K562 (cell line): Measurements from ENCODE around the gene ADARB2. TPM values are rescaled to one million over a fixed set of nuclear protein-coding genes. Genes with fewer than 3 reads are reported as not detected.

ENCODE experiments used
- ATAC-seq: fragments of 200-7000 bp; cut with Tn5 transposase; 3 replicates; pipeline ENCODE4 v1.9.1; 2020; ENCODE audit warnings: moderate library complexity
- BruUV-seq: library from RNA; stranded (reverse); fragments of 400-500 nt; replicated peaks from 2 replicates; lab custom pipeline; 2021; lab: Mats Ljungman, UMichigan
- CTCF ChIA-PET: fragments of 300-600 bp; formaldehyde crosslinking; extraction: SDS; loops from one replicate; lab custom pipeline; 2021; ENCODE audit warnings: low intra/inter-chr PET ratio; lab: Yijun Ruan, JAX
- POLR2A ChIA-PET: fragments of 300-600, 350-650 bp; sonication (Branson Sonifier 250); formaldehyde crosslinking; extraction: SDS; loops from one replicate; lab custom pipeline; 2021; ENCODE audit warnings: antibody characterized with exemption, inconsistent platforms; lab: Yijun Ruan, JAX
- DNase-seq, 4 experiments: peaks; one replicate each; pipeline versions ENCODE4 v3.0.0 to v3.0.0-alpha.2; 2011 to 2018; ENCODE audit warnings: low spot score in 3 of 4, mixed read lengths in 3 of 4; ENCODE audit errors: extremely low read depth in 1 of 4
- FAIRE-seq: peaks from 2 replicates; lab custom pipeline; 2011; peaks lifted over from hg19 to GRCh38; lab: Jason Lieb, UNC
- H2AFZ ChIP-seq: 2 replicates; pipeline ENCODE4 v1.6.0; 2011; ENCODE audit warnings: low read depth, low read length, control low read depth, inconsistent platforms
- H3K27ac ChIP-seq: fragments of 200-600 bp; 3 replicates; pipeline ENCODE4 v1.8.0; 2011; ENCODE audit warnings: low read depth, mild to moderate bottlenecking, control low read depth, inconsistent platforms, low read length, moderate library complexity, mixed read lengths; ENCODE audit errors: extremely low read depth
- H3K27me3 ChIP-seq, 2 experiments: fragments of 300-600 bp in 1 of 2; 2 replicates in 1 of 2; 3 replicates in 1 of 2; pipeline versions ENCODE4 v1.6.0 to v1.8.0; 2011; ENCODE audit warnings: inconsistent platforms in 2 of 2, low read length in 2 of 2, mild to moderate bottlenecking in 1 of 2, mixed read lengths in 1 of 2, moderate library complexity in 1 of 2; ENCODE audit not compliant: control insufficient read depth in 2 of 2, insufficient read depth in 2 of 2
- H3K36me3 ChIP-seq: fragments of 300-600 bp; 3 replicates; pipeline ENCODE4 v1.8.0; 2011; ENCODE audit warnings: mild to moderate bottlenecking, low read length, inconsistent platforms; ENCODE audit not compliant: control insufficient read depth, insufficient read depth
- H3K4me1 ChIP-seq, 2 experiments: fragments of 200-600 bp in 1 of 2; replicated peaks in 1 of 2; 2 replicates in 1 of 2; 3 replicates in 1 of 2; pipeline versions ENCODE4 v1.5.1 to v1.8.0; 2011; ENCODE audit warnings: inconsistent platforms in 2 of 2, low read length in 2 of 2, mild to moderate bottlenecking in 1 of 2, mixed read lengths in 1 of 2, moderate library complexity in 1 of 2; ENCODE audit not compliant: control insufficient read depth in 2 of 2, insufficient read depth in 2 of 2
- H3K4me2 ChIP-seq: 2 replicates; pipeline ENCODE4 v1.6.1; 2011; ENCODE audit warnings: low read length, control low read depth, inconsistent platforms, mixed read lengths; ENCODE audit not compliant: insufficient read depth
- H3K4me3 ChIP-seq: fragments of 200-600 bp; sonication (generic), shearing (Covaris generic); 2 replicates; pipeline ENCODE4 v1.5.1; 2016; ENCODE audit warnings: control low read depth, inconsistent platforms
- H3K79me2 ChIP-seq: fragments of 200-600 bp; 3 replicates; pipeline ENCODE4 v1.8.0; 2011; ENCODE audit warnings: low read length, inconsistent platforms; ENCODE audit not compliant: control insufficient read depth, insufficient read depth
- H3K9ac ChIP-seq, 2 experiments: 2 replicates each; pipeline versions ENCODE4 v1.6.0 to v1.6.1; 2011; ENCODE audit warnings: low read depth in 2 of 2, low read length in 2 of 2, control low read depth in 1 of 2, inconsistent platforms in 1 of 2, mild to moderate bottlenecking in 1 of 2, mixed read lengths in 1 of 2; ENCODE audit not compliant: insufficient read depth in 1 of 2
- H3K9me1 ChIP-seq: one replicate; pipeline ENCODE4 v1.6.0; 2011; ENCODE audit warnings: inconsistent platforms, mild to moderate bottlenecking, low read length, moderate library complexity; ENCODE audit not compliant: control insufficient read depth, insufficient read depth
- H3K9me3 ChIP-seq: replicated peaks from 2 replicates; pipeline ENCODE4 v1.5.1; 2011; ENCODE audit warnings: low read depth, low read length, inconsistent platforms; ENCODE audit not compliant: control insufficient read depth, insufficient read depth
- H4K20me1 ChIP-seq: replicated peaks from 2 replicates; pipeline ENCODE4 v1.6.1; 2011; ENCODE audit warnings: low read length, inconsistent platforms, mixed read lengths; ENCODE audit not compliant: control insufficient read depth, insufficient read depth
- ARHGAP35 ChIP-seq: fragments of 450-650 bp; IDR thresholded peaks from 2 replicates; pipeline ENCODE4 v1.6.1; 2018; ENCODE audit not compliant: partially characterized antibody
- ATF2 ChIP-seq: sonication (generic); formaldehyde crosslinking; IDR thresholded peaks from 2 replicates; pipeline ENCODE4 v1.8.1; 2022; ENCODE audit warnings: missing genetic modification reagents
- HEY1 ChIP-seq: fragments of 250-450 bp; sonication (Bioruptor Pico); IDR thresholded peaks from 2 replicates; pipeline ENCODE4 v1.5.0; 2020; ENCODE audit warnings: mild to moderate bottlenecking, moderate library complexity, borderline replicate concordance
- KLF13 ChIP-seq: fragments of 450-650 bp; IDR thresholded peaks from 2 replicates; pipeline ENCODE4 v1.6.1; 2016; ENCODE audit warnings: missing genetic modification characterization, low read depth, mild to moderate bottlenecking, missing compliant biosample characterization, moderate library complexity, borderline replicate concordance
- MITF ChIP-seq: IDR thresholded peaks from 2 replicates; pipeline ENCODE4 v1.6.1; 2014; ENCODE audit warnings: antibody characterized with exemption
- SIN3A ChIP-seq, 2 experiments: fragments of 150-350 bp in 1 of 2; IDR thresholded peaks; 2 replicates each; pipeline ENCODE4 v1.6.1; 2011 to 2016; ENCODE audit warnings: borderline replicate concordance in 2 of 2, low read depth in 2 of 2, low read length in 2 of 2, mild to moderate bottlenecking in 2 of 2, moderate library complexity in 2 of 2; ENCODE audit not compliant: control insufficient read depth in 1 of 2
- TCF7 ChIP-seq: sonication (generic); IDR thresholded peaks from 2 replicates; pipeline ENCODE4 v1.6.1; 2016; ENCODE audit warnings: antibody characterized with exemption, borderline replicate concordance
- TFAM ChIP-seq: fragments of 250-450 bp; sonication (Bioruptor Pico); conservative IDR thresholded peaks from 2 replicates; pipeline ENCODE4 v1.5.0; 2021; ENCODE audit warnings: mild to moderate bottlenecking, moderate library complexity
- ZNF655 ChIP-seq: fragments of 250-450 bp; sonication (Bioruptor Pico); IDR thresholded peaks from 2 replicates; pipeline ENCODE4 v1.5.0; 2021
- ZNF707 ChIP-seq: fragments of 250-450 bp; sonication (Bioruptor Pico); conservative IDR thresholded peaks from 2 replicates; pipeline ENCODE4 v1.8.0; 2022; ENCODE audit warnings: inconsistent platforms, mild to moderate bottlenecking, moderate library complexity
- WGBS: fragments of 100-300 bp; shearing (Covaris generic); methylation state at CpG from one replicate; pipeline ENCODE4 v1.1.6; 2016; ENCODE audit warnings: low coverage, mixed read lengths; ENCODE audit not compliant: insufficient coverage; ENCODE audit errors: missing lambda C conversion rate; 5-methylcytosine and 5-hydroxymethylcytosine counted together
- in situ Hi-C: fragments of 300-500 bp; cut with MboI; formaldehyde crosslinking; loops from 4 replicates; pipeline ENCODE4 v1.15.0; 2018; ENCODE audit warnings: inconsistent platforms, mixed read lengths
- intact Hi-C: fragments of 100-400 bp; cut with micrococcal nuclease; formaldehyde crosslinking; loops from 2 replicates; pipeline ENCODE4 v1.14.2; 2022
- polyA plus RNA-seq, 8 experiments: library from polyadenylated mRNA; depleted of rRNA in 4 of 8; stranded (reverse) in 5 of 8; unstranded in 3 of 8; fragments of >200 nt; fragmentation: Nextera tagmentation in 2 of 8; fragmentation: Illumina TruSeq in 1 of 8; extraction: Ambion mirVana in 2 of 8; extraction: Trizol in 1 of 8; gene quantifications; 2 replicates each; pipeline versions ENCODE4 v1.2.1 to v1.2.3, GENCODE V29; 2011 to 2014; ENCODE audit warnings: inconsistent platforms in 1 of 8, missing spikeins in 1 of 8
- total RNA-seq, 7 experiments: library from RNA; depleted of rRNA in 6 of 7; stranded (reverse); fragments of >200 nt in 6 of 7; fragmentation: Illumina TruSeq in 2 of 7; extraction: Trizol in 2 of 7; gene quantifications; 2 replicates each; pipeline versions ENCODE4 v1.2.1 to v1.2.3, GENCODE V29; 2011 to 2021; ENCODE audit warnings: low replicate concordance in 1 of 7

ADARB2 gene
- total and polyA plus RNA-seq, 9 of the 15 experiments (the other 6 are each of a cell fraction or from before 2014, with no cell fraction given): not detected

GRCh38 chr10:1377231-1377630 lies 360.1 kb downstream of the ADARB2 start:
- Histone ChIP-seq H2AFZ (no peak overlapping the region), H3K27me3 (peaks cover 7 to 34% of the 10 kb centered on the region in 2 experiments; a peak in 4 of 5 replicates), H3K36me3 (no peaks in the 10 kb centered on the region), H3K27ac (no peak overlapping the region), H3K9me1 (no peaks in the 10 kb centered on the region), H3K4me3 (no peak overlapping the region), H3K79me2 (no peaks in the 10 kb centered on the region), H3K4me2 (no peak overlapping the region), H4K20me1 (peaks cover 4% of the 10 kb centered on the region; the same call in 1 of the 2 replicates), H3K9ac (no peak overlapping the region), H3K4me1 (no peaks in the 10 kb centered on the region), H3K9me3 (no peaks in the 10 kb centered on the region)
- no peak for TF ChIP-seq SIN3A (IDR thresholded peaks at IDR 0.05; ENCODE audit: borderline replicate concordance in 2 of 2, control insufficient read depth in 1 of 2, low read depth in 2 of 2, low read length in 2 of 2)
- no peak for TF ChIP-seq ATF2 (CRISPR knock-in tag)
- TF ChIP-seq TFAM (CRISPR knock-in tag): no peak
- no peak for TF ChIP-seq TCF7
- no peak for TF ChIP-seq ARHGAP35
- TF ChIP-seq MITF: no peak
- TF ChIP-seq ZNF655 (CRISPR knock-in tag): no peak
- TF ChIP-seq ZNF707 (CRISPR knock-in tag): no peak
- TF ChIP-seq HEY1 (CRISPR knock-in tag): no peak
- no peak for TF ChIP-seq KLF13
- CTCF ChIA-PET: no interaction called here
- DNase-seq (no peak), ATAC-seq (no peak), FAIRE-seq (no peak)
- BruUV-seq: no TSS peak
- WGBS: 12% methylated on average over 5 of the region's 6 CpGs
- intact Hi-C loops: no loop called here
- POLR2A ChIA-PET: no interaction called here
- in situ Hi-C loops: no loop called here
